Left ventricle myocardium inferior (tissue), 1 donor: ENCODE data around the gene ADAMTS5. TPM values are rescaled to one million over a fixed set of nuclear protein-coding genes. Genes with fewer than 3 reads are reported as not detected.
A peak's percentile ranks its signal among the peaks of the same experiment; 100 is the strongest.

Source experiments
- DNase-seq: peaks from one replicate; pipeline ENCODE4 v3.0.0-alpha.2; 2020
- H3K27ac ChIP-seq: fragments of 200-600 bp; replicated peaks from 2 replicates; pipeline ENCODE4 v1.8.0; 2021
- H3K27me3 ChIP-seq: fragments of 200-600 bp; 2 replicates; pipeline ENCODE4 v1.8.0; 2021; ENCODE audit warnings: low read depth
- H3K36me3 ChIP-seq: fragments of 200-600 bp; 2 replicates; pipeline ENCODE4 v1.8.0; 2021
- H3K4me1 ChIP-seq: fragments of 200-600 bp; 2 replicates; pipeline ENCODE4 v1.8.0; 2021
- H3K4me3 ChIP-seq: fragments of 200-600 bp; 2 replicates; pipeline ENCODE4 v1.8.0; 2021; ENCODE audit warnings: mild to moderate bottlenecking, moderate library complexity
- H3K9me3 ChIP-seq: fragments of 200-600 bp; replicated peaks from 2 replicates; pipeline ENCODE4 v1.8.0; 2021
- CTCF ChIP-seq: fragments of 200-600 bp; IDR thresholded peaks from 2 replicates; pipeline ENCODE4 v1.8.0; 2021; ENCODE audit warnings: antibody characterized with exemption, mild to moderate bottlenecking, borderline replicate concordance
- intact Hi-C: fragments of 100-400 bp; cut with micrococcal nuclease; formaldehyde crosslinking; loops from one replicate; pipeline ENCODE4 v1.11.0; 2022
- total RNA-seq: library from RNA; stranded (reverse); fragmentation: NEBNext Ultra II Directional; extraction: Animal tissue kit (Norgen Biotek cat#: 25700); gene quantifications from one replicate; pipeline ENCODE4 v1.2.1, GENCODE V29; 2021
- donor health status: DM: no; HTN: yes; CAD: no; lungs with severe emphysema.

ADAMTS5 gene
- total RNA-seq, 1 donor from 2014 or later = 3.0 TPM

GRCh38 chr21:26973226-26973625 is 6.3 kb upstream of the ADAMTS5 start:
- intact Hi-C loops = no loop called here
- Histone ChIP-seq H3K4me1 (no peaks in the 10 kb centered on the region), H3K9me3 (no peaks in the 10 kb centered on the region), H3K4me3 (no peak overlapping the region), H3K27ac (no peak overlapping the region), H3K27me3 (peaks cover 14% of the 10 kb centered on the region), H3K36me3 (no peaks in the 10 kb centered on the region)
- no peak for TF ChIP-seq CTCF
- no peak for DNase-seq

GRCh38 chr21:26972192-26972591 is 5.3 kb upstream of the ADAMTS5 start:
- Histone ChIP-seq H3K9me3 (no peaks in the 10 kb centered on the region), H3K27me3 (peaks cover 23% of the 10 kb centered on the region), H3K4me3 (no peak overlapping the region), H3K27ac (no peak overlapping the region), H3K36me3 (no peaks in the 10 kb centered on the region), H3K4me1 (peaks cover 10% of the 10 kb centered on the region)
- no peak for TF ChIP-seq CTCF
- DNase-seq = no peak
- intact Hi-C loops = no loop called here

- Histone ChIP-seq H3K4me1 (peaks cover 29% of the 10 kb centered on the region), H3K9me3 (no peaks in the 10 kb centered on the region), H3K4me3 (no peak overlapping the region), H3K27ac (no peak overlapping the region), H3K27me3 (peaks cover 34% of the 10 kb centered on the region), H3K36me3 (no peaks in the 10 kb centered on the region)
- DNase-seq = no peak
- intact Hi-C loops = no loop called here
- no peak for TF ChIP-seq CTCF
These were observed 3.3 kb upstream of the ADAMTS5 start for GRCh38 chr21:26969971-26970725.

GRCh38 chr21:26966649-26967061 is 233 bp downstream of the ADAMTS5 start:
- intact Hi-C loops = no loop called here
- Histone ChIP-seq H3K27ac (peak overlapping the region; percentile 87), H3K9me3 (no peaks in the 10 kb centered on the region), H3K4me3 (peak overlapping the region; percentile 76), H3K36me3 (no peaks in the 10 kb centered on the region), H3K4me1 (peaks cover 31% of the 10 kb centered on the region), H3K27me3 (peaks cover 26% of the 10 kb centered on the region)
- no peak for DNase-seq
- TF ChIP-seq CTCF = no peak

GRCh38 chr21:26965907-26966581 is 844 bp downstream of the ADAMTS5 start:
- Histone ChIP-seq H3K36me3 (no peaks in the 10 kb centered on the region), H3K27ac (peak overlapping the region; percentile 87), H3K27me3 (peaks cover 26% of the 10 kb centered on the region), H3K9me3 (no peaks in the 10 kb centered on the region), H3K4me3 (peak overlapping the region; percentile 76), H3K4me1 (peaks cover 32% of the 10 kb centered on the region)
- no peak for TF ChIP-seq CTCF
- peak; percentile 32 for DNase-seq
- intact Hi-C loops = no loop called here
